K562 (cell line): Measurements from ENCODE around the gene TSPAN11.

Experiments used
- POLR2AphosphoS5 ChIP-seq: IDR thresholded peaks from 2 replicates; pipeline ENCODE4 v1.6.1; 2011; ENCODE audit warnings: mild to moderate bottlenecking, low read depth, low read length, moderate library complexity; ENCODE audit not compliant: control insufficient read depth, insufficient read depth
- TCF7L2 ChIP-seq: fragments of 150-350 bp; IDR thresholded peaks from 2 replicates; pipeline ENCODE4 v1.6.1; 2016; ENCODE audit warnings: low read depth, mild to moderate bottlenecking, low read length, moderate library complexity

GRCh38 chr12:31004666-31005065 is 78.1 kb downstream of the TSPAN11 start:
- TF ChIP-seq TCF7L2: no peak
- no peak for TF ChIP-seq POLR2AphosphoS5
